NCI-H82 treated with DMSO at 0.1 percent for 48 hours (cell line): ENCODE results near the gene CYP4A22.
"Not testable (repeated sequence)": the region's sequence is repeated elsewhere in the genome, so short reads cannot be mapped to it uniquely, and the experiment has no call there.

Experiments used
- DNase-seq: peaks from one replicate; lab custom pipeline; 2025; ENCODE audit not compliant: unreplicated experiment; lab: John Stamatoyannopoulos, UW

Gene CYP4A22

GRCh38 chr1:47184090-47184821 is 47.0 kb downstream of the CYP4A22 start:
- no peak for DNase-seq

GRCh38 chr1:47184822-47185677 is 47.8 kb downstream of the CYP4A22 start:
- no peak for DNase-seq

DNA sequence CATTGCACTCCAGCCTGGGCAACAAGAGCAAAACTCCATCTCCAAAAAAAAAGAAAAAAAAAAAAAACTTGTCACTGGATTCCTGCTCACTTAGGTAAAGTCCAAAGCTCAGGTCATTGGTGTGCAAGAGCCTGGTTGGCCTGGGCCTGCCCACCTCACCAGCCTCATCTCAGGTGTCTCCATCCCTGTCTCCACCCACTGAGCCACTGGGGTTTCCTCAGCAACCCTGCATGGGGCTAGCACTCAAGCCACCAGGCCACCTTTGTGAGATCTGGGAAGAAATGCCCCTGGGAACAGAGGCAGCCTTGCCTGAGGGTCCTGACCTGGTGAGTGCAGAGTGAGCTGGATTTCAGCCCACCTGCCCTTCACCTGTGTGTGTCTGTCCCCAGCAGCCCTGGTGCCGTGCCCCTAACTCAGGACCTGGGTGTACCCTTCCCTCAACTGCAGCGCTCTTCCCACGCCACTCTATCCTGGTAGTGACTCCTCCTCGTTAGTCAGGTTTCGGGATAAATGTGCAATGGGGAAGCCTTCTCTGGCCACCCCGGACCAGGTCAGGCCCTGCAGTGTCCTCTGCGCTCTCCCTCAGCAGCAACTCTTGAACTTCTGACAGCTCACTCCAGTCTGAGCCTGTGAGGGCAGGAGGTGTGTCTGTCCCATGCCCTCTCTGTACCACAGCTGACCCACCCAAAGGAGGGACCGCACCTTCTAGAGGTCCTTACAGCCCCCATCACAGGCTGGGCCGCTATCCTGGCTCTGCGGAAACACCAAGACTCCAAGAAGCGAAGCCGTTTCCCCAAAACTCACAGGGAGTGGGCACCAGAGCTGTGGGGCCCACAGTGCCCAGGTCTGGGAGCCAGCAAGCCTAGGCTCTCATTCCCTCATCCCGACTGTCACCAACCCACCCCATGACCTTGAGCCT is 49.3 kb downstream of the CYP4A22 start:
- DNase-seq = no peak

DNA sequence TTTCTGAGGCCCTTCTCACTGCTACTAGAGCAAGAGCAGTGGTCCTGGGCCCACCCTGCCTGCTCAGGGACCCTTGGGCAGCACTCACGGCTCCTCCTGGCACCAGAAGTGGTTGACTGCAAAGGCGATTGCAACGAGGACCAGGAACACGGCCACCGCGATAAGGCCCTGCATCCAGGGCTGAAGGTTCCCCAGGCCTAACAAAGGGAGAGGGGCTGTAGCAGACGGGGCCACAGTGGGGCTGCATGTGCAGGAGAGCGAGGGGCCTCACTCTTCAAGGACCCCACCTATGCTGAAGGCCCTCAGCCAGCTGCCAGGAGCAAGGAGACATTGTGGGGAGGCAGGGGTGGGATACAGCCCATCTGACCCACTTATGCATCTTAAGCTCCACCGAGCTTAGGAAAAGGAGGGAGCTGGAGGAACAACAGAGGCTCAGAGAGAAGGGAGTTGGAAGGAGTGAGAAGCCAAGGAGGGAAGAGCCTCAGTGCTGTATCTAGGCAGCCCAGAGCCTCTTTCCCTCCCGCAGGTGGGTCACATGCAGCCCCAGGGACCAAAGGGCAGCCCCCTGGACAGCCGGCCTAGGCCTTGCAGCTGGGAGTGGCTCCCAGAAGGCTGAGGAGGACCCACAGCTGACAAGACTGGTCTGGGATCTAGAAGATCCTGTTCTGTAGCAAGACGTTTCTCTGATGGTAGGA is 50.1 kb downstream of the CYP4A22 start:
- DNase-seq = no peak

DNA sequence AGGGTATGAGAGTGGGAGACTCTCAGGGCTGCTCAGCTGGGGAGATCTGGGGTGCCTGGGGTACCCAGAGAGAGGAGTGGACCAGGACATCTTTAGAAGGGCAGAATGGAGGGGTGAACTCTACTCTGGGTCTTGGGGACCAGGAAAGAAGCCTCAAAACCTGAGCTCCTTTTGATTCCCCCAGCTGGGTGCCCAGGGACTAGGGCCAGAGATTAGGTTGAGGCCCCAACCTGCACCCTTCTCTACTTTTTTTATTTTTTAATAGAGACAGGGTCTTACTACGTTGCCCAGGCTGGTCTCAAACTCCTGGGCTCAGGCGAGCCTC is 50.6 kb downstream of the CYP4A22 start:
- DNase-seq = no peak

- DNase-seq = no peak
Measured at GRCh38 chr1:47188791-47189785, 51.8 kb downstream of the CYP4A22 start.

DNA sequence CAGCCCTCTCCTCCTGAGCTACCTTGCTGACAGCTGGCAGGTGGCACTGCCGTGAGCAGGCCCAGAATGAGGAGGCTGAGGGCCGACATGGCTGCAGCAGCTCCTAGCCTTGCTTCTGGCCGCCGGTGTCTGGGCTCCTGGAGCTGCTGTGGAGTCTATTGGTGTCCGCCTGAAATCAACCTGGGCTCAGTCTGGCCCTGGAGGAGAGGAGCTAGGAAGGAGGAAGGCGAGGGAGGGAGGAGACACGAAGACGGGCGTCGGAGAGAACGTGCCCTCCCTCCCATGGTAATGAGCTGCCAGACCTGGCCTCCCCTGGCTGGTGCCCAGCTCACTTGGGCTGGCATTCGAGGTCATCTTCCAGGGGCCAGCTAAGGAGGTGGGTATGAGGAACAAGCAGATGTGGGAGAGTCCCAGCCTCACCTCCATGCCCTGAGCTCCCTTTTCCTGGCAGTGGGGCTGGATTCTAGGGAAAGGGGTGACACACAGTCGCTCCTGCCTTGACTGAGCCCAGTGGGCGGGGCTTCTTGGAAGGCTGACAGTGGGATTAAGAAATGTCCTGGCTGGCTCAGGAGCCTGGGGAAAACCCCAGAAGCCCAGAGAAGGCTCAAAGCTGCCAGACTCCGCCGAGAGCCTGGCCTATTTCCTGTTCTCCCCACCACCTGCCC is 52.7 kb downstream of the CYP4A22 start, which contains the start of gene PDZK1IP1:
TSS of gene PDZK1IP1 (minus strand) at position 193 of the 665 bp plus-strand sequence. CDS start at position 89, 104 bp downstream.
- no peak for DNase-seq

DNA sequence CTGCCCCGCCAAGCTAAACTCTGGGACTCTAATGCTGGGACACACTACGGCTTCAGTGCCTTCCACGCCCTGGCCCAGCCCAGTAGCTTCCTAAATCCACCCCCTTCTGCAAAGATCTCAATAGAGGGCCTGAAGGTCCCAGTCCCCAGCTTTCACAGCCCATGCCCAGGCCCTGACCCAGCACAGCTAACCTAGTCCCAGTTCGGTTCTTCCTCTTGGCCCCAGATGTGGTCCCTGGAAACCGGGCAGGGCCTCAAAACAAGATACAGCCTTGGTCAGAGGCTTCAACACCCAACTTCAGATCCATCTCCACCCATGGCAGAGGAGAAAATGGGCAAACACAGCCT is 53.2 kb downstream of the CYP4A22 start:
- DNase-seq = no peak

GRCh38 chr1:47190857-47191256 is 53.6 kb downstream of the CYP4A22 start:
- no peak for DNase-seq

GRCh38 chr1:47191940-47192457 is 54.8 kb downstream of the CYP4A22 start:
- no peak for DNase-seq

DNA sequence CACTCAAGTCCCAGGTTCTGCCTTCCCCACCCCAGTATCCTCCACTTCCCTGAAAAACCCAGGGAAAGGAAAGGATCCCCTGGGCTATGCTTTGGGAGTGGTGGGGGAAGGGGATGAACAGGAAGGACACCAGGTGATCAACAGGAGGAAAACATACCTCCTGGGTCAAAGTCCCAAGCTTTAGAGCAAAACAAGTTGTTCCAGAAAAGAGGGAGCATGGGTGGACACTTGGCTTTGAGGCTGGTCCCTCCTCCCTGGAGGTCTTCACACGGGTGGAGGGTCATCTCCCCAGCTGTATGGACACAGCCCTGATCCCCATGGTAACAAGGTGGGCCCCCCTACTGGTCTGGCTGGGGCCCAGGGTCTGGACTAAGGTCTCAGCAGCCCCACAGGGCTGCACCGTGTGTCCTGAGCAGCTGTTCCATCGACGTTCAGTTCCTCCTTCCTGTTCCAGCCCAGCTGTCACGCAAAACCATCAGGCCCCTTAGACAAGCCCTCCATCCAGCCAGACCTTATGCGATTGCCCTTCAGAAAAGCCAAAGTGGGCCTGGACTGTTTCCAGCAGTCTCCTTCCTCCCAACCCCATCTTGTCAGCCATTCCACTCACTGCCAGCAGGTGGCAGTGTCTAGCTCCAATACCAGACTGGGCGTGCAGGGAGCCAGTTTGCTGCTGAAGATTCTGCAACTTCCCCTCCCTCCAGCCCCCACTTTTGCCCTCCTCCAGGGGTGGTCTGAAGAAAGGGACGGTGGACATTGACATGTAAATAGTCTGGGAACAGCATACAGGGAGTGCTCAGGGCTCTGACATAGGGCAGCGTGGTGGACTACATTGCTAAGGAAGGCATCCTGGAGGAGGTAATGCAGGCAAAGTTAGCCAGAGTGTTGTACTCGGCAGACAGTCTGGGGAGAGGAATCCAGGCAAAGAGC is 55.5 kb downstream of the CYP4A22 start:
- DNase-seq = peak; percentile 45

GRCh38 chr1:47193496-47193895 is 56.3 kb downstream of the CYP4A22 start:
- not testable (repeated sequence) for DNase-seq

DNA sequence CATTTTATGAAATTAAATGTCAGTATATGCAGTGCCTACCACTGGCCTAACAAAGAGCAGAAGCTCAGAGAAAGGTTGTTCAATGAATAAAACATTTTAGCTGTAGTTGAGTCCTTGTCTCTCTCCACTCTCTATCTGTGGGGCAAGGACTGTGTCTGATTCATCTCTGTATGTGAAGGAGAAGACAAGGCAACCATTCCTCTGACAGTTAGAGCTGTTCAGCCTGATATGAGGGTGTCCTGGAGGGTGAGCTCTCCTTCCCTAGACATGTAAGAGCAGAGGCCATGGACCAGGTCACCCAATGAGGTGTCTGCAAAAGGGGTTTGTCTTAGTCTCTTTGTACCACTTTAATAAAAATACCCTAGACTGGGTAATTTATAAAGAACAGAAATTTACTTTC is 57.1 kb downstream of the CYP4A22 start:
- DNase-seq = no peak

DNA sequence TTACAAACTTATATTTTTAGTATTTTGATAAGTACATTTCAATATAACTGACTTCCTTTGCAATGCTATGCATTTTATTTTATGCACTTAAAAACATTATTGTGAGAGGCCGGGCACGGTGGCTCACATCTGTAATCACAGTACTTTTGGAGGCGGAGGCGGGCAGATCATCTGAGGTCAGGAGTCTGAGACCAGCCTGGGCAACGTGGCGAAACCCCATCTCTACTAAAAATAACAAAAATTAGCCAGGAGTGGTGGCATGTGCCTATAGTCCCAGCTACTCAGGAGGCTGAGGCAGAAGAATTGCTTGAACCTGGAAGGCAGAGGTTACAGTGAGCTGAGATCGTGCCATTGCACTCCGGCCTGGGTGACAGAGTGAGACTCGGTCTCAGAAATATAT is 58.7 kb downstream of the CYP4A22 start:
- not testable (repeated sequence) for DNase-seq

DNA sequence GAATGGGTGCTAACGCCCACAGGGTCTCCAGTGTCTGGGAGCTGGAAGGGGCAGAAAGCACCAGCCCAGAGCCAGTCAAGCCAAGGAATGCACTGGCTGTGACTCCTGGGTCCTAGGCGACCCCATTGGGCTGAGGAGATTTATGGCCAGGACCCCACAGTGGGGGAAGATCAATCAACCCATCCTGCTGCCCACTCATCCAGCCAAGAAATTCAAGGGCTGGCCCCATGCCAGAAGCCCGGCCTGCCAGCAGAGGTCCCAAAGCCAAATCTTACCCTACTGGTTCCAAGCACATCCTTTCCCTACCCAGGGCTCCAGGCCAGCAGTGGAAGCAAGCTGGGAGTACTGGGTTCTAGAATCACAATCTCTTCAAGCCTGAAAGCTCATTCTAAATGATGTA is 59.4 kb downstream of the CYP4A22 start:
- no peak for DNase-seq

GRCh38 chr1:47198214-47198613 is 61.0 kb downstream of the CYP4A22 start:
- no peak for DNase-seq
